22Rv1 (cell line): Measurements from ENCODE around the gene NELFB.
"Not testable (repeated sequence)": the region's sequence is repeated elsewhere in the genome, so short reads cannot be mapped to it uniquely, and the experiment has no call there.

Source experiments
- ZFX ChIP-seq: fragments of 450-650 bp; IDR thresholded peaks from 2 replicates; pipeline ENCODE4 v1.6.1; 2017; ENCODE audit warnings: antibody characterized with exemption, borderline replicate concordance
- TF ChIP-seq, protein P1 (sequence below): fragments of 450-650 bp; IDR thresholded peaks from 2 replicates; pipeline ENCODE4 v1.5.1; 2017; ENCODE audit warnings: mild to moderate bottlenecking

DNA sequence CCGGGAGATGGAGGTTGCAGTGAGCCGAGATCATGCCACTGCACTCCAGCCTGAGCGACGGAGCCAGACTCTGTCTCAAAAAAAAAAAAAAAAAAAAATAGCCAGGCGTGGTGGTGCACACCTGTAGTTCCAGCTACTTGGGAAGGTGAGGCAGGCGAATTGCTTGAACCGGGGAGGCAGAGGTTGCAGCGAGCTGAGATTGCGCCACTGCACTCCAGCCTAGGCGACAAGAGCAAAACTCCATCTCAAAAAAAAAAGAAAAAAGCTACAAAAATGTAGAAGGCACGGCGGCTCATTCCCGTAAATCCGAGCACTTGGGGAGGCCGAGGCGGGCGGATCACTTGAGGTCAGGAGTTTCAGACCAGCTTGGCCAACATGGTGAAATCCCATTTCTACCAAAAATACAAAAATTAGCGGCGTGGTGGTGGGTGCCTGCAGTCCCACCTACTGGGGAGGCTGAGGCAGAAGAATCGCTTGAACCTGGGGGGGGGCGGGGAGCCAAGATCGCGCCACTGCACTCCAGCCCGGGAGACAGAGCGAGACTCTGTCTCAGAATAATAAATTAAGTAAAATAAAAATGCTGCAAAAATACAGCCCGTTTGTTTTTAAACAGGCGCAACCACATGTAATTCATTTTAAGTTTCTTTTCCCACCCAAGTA, 15.5 kb upstream of the NELFB start:
- TF ChIP-seq, protein P1, sequence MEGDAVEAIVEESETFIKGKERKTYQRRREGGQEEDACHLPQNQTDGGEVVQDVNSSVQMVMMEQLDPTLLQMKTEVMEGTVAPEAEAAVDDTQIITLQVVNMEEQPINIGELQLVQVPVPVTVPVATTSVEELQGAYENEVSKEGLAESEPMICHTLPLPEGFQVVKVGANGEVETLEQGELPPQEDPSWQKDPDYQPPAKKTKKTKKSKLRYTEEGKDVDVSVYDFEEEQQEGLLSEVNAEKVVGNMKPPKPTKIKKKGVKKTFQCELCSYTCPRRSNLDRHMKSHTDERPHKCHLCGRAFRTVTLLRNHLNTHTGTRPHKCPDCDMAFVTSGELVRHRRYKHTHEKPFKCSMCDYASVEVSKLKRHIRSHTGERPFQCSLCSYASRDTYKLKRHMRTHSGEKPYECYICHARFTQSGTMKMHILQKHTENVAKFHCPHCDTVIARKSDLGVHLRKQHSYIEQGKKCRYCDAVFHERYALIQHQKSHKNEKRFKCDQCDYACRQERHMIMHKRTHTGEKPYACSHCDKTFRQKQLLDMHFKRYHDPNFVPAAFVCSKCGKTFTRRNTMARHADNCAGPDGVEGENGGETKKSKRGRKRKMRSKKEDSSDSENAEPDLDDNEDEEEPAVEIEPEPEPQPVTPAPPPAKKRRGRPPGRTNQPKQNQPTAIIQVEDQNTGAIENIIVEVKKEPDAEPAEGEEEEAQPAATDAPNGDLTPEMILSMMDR: not testable (repeated sequence)
- not testable (repeated sequence) for TF ChIP-seq ZFX
